Measurements from ENCODE around the gene USP1. TPM values are rescaled to one million over a fixed set of nuclear protein-coding genes. Genes with fewer than 3 reads are reported as not detected.

Gene USP1
- total and polyA plus RNA-seq, 2 of the 4 experiments (the other 2 are of a cell fraction) = 7.5 to 9.7 TPM

- DNase-seq = no peak
- intact Hi-C loops (cut with micrococcal nuclease) = loop anchor here (2.0 kb wide), 2 partner anchors 253 to 311 kb away; partner anchors contain the start of gene DOCK7
These were observed 797 bp upstream of the USP1 start for GRCh38 chr1:62436039-62436465.

More at GRCh38 chr1:62436039-62436465, 797 bp upstream of the USP1 start:
- in situ Hi-C loops (cut with MboI; ENCODE audit: low sequenced_read_pairs) (no loop called here), dilution Hi-C loops (cut with HindIII; ENCODE audit: low sequenced_read_pairs, unreplicated experiment) (no loop called here)
- H2BK120ac ChIP-seq (ENCODE audit: low read depth, low read length) = peak overlapping the region; percentile 54; the same call in 1 of the 2 replicates
- peak overlapping the region; percentile 93 for H3K4me2 ChIP-seq (ENCODE audit: low read depth, low read length)
- H4K5ac ChIP-seq (ENCODE audit: low read depth, low read length) = peak overlapping the region; percentile 96
- 0% methylated on average over 34 of the region's 45 CpGs; no CpG with 5 or more reads in 1 of the 2 experiments for WGBS, 2 experiments (ENCODE audit: extremely low coverage in 2 of 2, insufficient read length in 1 of 2)
- H3K4me3 ChIP-seq (ENCODE audit: insufficient read depth, low read depth, low read length) = peak overlapping the region; percentile 82
- peak overlapping the region; percentile 86 for H2BK5ac ChIP-seq (ENCODE audit: low read depth, low read length, poor library complexity, severe bottlenecking)
- H3K14ac ChIP-seq (replicated peaks; ENCODE audit: low read depth, low read length) = peak overlapping the region; percentile 98
- peak overlapping the region; percentile 94 for H2AFZ ChIP-seq (replicated peaks; ENCODE audit: low read length, poor library complexity)
- H3K9me3 ChIP-seq (ENCODE audit: control insufficient read depth, insufficient read depth, low read length) = no peaks in the 10 kb centered on the region
- H3K27ac ChIP-seq (ENCODE audit: insufficient read depth, low read length) = peak overlapping the region; percentile 97
- POLR2A ChIA-PET (ENCODE audit: unreplicated experiment) = no interaction called here
- H4K8ac ChIP-seq (ENCODE audit: low read depth in 2 of 2, low read length in 2 of 2) = peak overlapping the region; percentile 97 to 99
- H2AK9ac ChIP-seq (replicated peaks; ENCODE audit: low read depth, low read length, poor library complexity) = peak overlapping the region; percentile 71
- H4K91ac ChIP-seq (ENCODE audit: insufficient read depth, low read depth, low read length) = peak overlapping the region; percentile 80
- peaks cover 6 to 8% of the 10 kb centered on the region in 2 experiments; a peak in 2 of 4 replicates for H3K79me1 ChIP-seq (ENCODE audit: low read depth in 1 of 2, low read length in 2 of 2)
- peak overlapping the region; percentile 93 for H3K4ac ChIP-seq (ENCODE audit: low read depth, low read length)
- H3K56ac ChIP-seq (ENCODE audit: extremely low read depth, insufficient read depth, low read length) = peak overlapping the region; percentile 92
- peaks cover 3% of the 10 kb centered on the region for H3K27me3 ChIP-seq (ENCODE audit: control insufficient read depth, insufficient read depth, low read length)
- BruUV-seq (replicated peaks) = no TSS peak
- H3K9me1 ChIP-seq (ENCODE audit: insufficient read depth, low read length) = no peaks in the 10 kb centered on the region
- no peak overlapping the region for H2BK15ac ChIP-seq (ENCODE audit: low read depth, low read length)
- TF ChIP-seq MAFK (IDR thresholded peaks at IDR 0.05; ENCODE audit: low read depth, low read length) (no peak), FOS (IDR thresholded peaks at IDR 0.05; ENCODE audit: low read depth, low read length) (no peak), RCOR1 (IDR thresholded peaks at IDR 0.05; ENCODE audit: insufficient replicate concordance, low read length) (no peak), MAZ (IDR thresholded peaks at IDR 0.05; ENCODE audit: borderline replicate concordance, low read depth, low read length) (peak; percentile 88; the same call in 1 of the 2 replicates), BHLHE40 (IDR thresholded peaks at IDR 0.05; ENCODE audit: low read depth, low read length) (no peak), RFX5 (IDR thresholded peaks at IDR 0.05; ENCODE audit: low read depth, low read length) (no peak), RAD21 (IDR thresholded peaks at IDR 0.05; ENCODE audit: low read length) (no peak), MXI1 (IDR thresholded peaks at IDR 0.05; ENCODE audit: borderline replicate concordance, low read depth, low read length) (no peak), CHD1 (IDR thresholded peaks at IDR 0.05; ENCODE audit: low read depth, low read length) (peak; percentile 32; the same call in 1 of the 2 replicates), CEBPB (IDR thresholded peaks at IDR 0.05; ENCODE audit: low read depth, low read length) (no peak), NFE2L2 (IDR thresholded peaks at IDR 0.05; ENCODE audit: low read depth, low read length) (no peak), POLR2A (IDR thresholded peaks at IDR 0.05; ENCODE audit: low read depth, low read length) (peak; percentile 97), ELK1 (IDR thresholded peaks at IDR 0.05; ENCODE audit: borderline replicate concordance, low read depth, low read length) (no peak)
- TF ChIP-seq, protein P1, sequence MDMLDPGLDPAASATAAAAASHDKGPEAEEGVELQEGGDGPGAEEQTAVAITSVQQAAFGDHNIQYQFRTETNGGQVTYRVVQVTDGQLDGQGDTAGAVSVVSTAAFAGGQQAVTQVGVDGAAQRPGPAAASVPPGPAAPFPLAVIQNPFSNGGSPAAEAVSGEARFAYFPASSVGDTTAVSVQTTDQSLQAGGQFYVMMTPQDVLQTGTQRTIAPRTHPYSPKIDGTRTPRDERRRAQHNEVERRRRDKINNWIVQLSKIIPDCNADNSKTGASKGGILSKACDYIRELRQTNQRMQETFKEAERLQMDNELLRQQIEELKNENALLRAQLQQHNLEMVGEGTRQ (IDR thresholded peaks at IDR 0.05; ENCODE audit: low read depth, low read length) = no peak
- TF ChIP-seq, protein P2, sequence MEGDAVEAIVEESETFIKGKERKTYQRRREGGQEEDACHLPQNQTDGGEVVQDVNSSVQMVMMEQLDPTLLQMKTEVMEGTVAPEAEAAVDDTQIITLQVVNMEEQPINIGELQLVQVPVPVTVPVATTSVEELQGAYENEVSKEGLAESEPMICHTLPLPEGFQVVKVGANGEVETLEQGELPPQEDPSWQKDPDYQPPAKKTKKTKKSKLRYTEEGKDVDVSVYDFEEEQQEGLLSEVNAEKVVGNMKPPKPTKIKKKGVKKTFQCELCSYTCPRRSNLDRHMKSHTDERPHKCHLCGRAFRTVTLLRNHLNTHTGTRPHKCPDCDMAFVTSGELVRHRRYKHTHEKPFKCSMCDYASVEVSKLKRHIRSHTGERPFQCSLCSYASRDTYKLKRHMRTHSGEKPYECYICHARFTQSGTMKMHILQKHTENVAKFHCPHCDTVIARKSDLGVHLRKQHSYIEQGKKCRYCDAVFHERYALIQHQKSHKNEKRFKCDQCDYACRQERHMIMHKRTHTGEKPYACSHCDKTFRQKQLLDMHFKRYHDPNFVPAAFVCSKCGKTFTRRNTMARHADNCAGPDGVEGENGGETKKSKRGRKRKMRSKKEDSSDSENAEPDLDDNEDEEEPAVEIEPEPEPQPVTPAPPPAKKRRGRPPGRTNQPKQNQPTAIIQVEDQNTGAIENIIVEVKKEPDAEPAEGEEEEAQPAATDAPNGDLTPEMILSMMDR (conservative IDR thresholded peaks at IDR 0.05; ENCODE audit: low read depth, low read length) = no peak
- CTCF ChIA-PET = interaction anchor here (0.7 to 1.5 kb wide), 2 partner anchors 260 to 268 kb away, joined by 4 read pairs; no protein-coding TSS in a partner anchor
- H2BK20ac ChIP-seq (ENCODE audit: low read depth, low read length) = no peak overlapping the region
- peak; percentile 82 for ATAC-seq (ENCODE audit: low read depth)
- H3K9ac ChIP-seq (ENCODE audit: low read depth, low read length) = peak overlapping the region; percentile 99
- peak overlapping the region; percentile 85 for H2AK5ac ChIP-seq (ENCODE audit: low read depth, low read length)
- H4K20me1 ChIP-seq (ENCODE audit: insufficient read depth, low read length) = peaks cover 5% of the 10 kb centered on the region
- H3K18ac ChIP-seq (ENCODE audit: low read depth, low read length) = peak overlapping the region; percentile 90
- H3K4me1 ChIP-seq (ENCODE audit: control insufficient read depth, insufficient read depth, low read length) = peaks cover 3% of the 10 kb centered on the region; the same call in 1 of the 2 replicates
- H3K23ac ChIP-seq (ENCODE audit: low read depth, low read length) = peak overlapping the region; percentile 97
- H3K36me3 ChIP-seq (ENCODE audit: control insufficient read depth, insufficient read depth, low read length) = no peaks in the 10 kb centered on the region

All from IMR-90 (cell line).